Measurements from ENCODE around the gene LTBP1. TPM values are rescaled to one million over a fixed set of nuclear protein-coding genes. Genes with fewer than 3 reads are reported as not detected.
A peak's percentile ranks its signal among the peaks of the same experiment; 100 is the strongest.

LTBP1 gene
- total and polyA plus RNA-seq, 10 of the 15 experiments (the other 5 are each of a cell fraction or from before 2014, with no cell fraction given), result 0.01 to 0.28 (median 0.12) TPM; not detected in 2

DNA sequence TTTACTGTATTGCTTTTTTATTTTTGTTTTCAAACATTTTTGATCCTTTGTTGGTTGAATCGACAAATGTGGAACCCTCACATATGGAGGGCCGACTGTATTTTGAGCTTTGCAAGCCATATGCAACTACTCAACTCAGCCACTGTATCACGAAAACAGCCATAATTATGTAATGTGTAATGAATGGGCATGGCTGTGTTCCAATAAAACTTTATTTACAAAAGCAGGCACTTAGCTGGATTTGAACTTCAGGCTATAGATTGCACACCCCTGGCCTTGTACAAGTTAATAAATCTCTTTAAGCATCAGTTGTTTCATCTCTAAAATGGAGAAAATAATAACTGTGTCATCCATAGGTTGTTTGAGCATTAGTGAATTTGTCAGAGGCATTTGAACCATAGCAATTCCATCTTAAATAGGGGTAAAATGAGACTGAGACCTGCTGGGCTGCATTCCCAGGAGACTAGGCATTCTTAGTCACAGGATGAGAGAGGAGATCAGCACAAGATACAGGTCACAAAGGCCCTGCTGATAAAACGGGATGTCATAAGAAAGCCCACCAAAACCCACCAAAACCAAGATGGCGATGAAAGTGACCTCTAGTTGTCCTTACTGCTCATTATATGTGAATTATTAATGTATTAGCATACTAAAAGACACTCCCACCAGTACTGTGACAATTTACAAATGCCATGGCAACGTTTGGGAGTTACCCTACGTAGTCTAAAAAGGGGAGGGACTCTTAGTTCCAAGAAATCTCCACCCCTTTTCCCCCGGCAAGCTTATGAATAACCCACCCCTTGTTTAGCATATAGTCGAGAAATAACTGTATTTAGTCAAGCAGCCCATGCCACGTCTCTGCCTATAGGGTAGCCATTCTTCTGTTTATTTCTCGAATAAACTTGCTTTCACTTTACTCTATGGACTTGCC is 13.7 kb upstream of the LTBP1 start:
- 60% methylated on average over 11 of the region's 11 CpGs for WGBS (ENCODE audit: insufficient coverage, insufficient replicate concordance, low lambda C conversion rate, missing lambda C conversion rate)
- ChIA-PET SMC1A (ENCODE audit: uncharacterized antibody, unreplicated experiment) (interaction anchor here (1.0 kb wide), 1 partner anchor 439 kb away, joined by 3 read pairs; no protein-coding TSS in a partner anchor), CTCF (no interaction called here), RAD21 (ENCODE audit: unreplicated experiment) (no interaction called here), POLR2A (no interaction called here)
- DNase-seq (ENCODE audit: low read depth, low spot score) (no peak), FAIRE-seq (no peak), ATAC-seq (no peak)
- Histone ChIP-seq H3K27me3 (replicated peaks in 1 of 2; ENCODE audit: control insufficient read depth in 2 of 2, insufficient read depth in 2 of 2, low read length in 1 of 2) (no peaks in the 10 kb centered on the region), H3K4me2 (ENCODE audit: control insufficient read depth, insufficient read depth) (no peak overlapping the region), H2AFZ (ENCODE audit: control insufficient read depth, low read depth, low read length) (no peak overlapping the region), H3K4me1 (ENCODE audit: control insufficient read depth, insufficient read depth, low read length) (no peaks in the 10 kb centered on the region), H3K9me3 (replicated peaks; ENCODE audit: control insufficient read depth, insufficient read depth, low read length) (no peaks in the 10 kb centered on the region), H3K36me3 (ENCODE audit: control insufficient read depth in 2 of 2, insufficient read depth in 2 of 2, low read length in 1 of 2) (no peaks in the 10 kb centered on the region), H3K79me2 (ENCODE audit: control insufficient read depth, insufficient read depth, low read length) (no peaks in the 10 kb centered on the region), H3K4me3 (no peak overlapping the region), H4K20me1 (ENCODE audit: control insufficient read depth, insufficient read depth) (no peaks in the 10 kb centered on the region), H3K9ac (ENCODE audit: control insufficient read depth, insufficient read depth, low read length) (no peak overlapping the region), H3K27ac (ENCODE audit: control insufficient read depth, insufficient read depth) (no peak overlapping the region)
- intact Hi-C loops (cut with micrococcal nuclease; ENCODE audit: unreplicated experiment), result no loop called here
- no TSS peak for BruUV-seq (replicated peaks)
- in situ Hi-C loops (cut with MboI), result no loop called here
- TF ChIP-seq PRDM15 (CRISPR knock-in tag; IDR thresholded peaks at IDR 0.05) (no peak), ZBTB40 (IDR thresholded peaks at IDR 0.05; ENCODE audit: borderline replicate concordance) (peak; percentile 51; the same call in 1 of the 2 replicates)

All from GM12878 (cell line).